ENCODE measurements around the gene CTNNA3. TPM values are rescaled to one million over a fixed set of nuclear protein-coding genes. Genes with fewer than 3 reads are reported as not detected.

Gene CTNNA3
- total RNA-seq, 1 donor from 2014 or later, result not detected

- no peaks in the 10 kb centered on the region for H3K36me3 Mint-ChIP-seq (ENCODE audit: low read depth)
- no peak overlapping the region for H3K4me3 Mint-ChIP-seq (ENCODE audit: low read depth)
- H3K4me1 Mint-ChIP-seq (ENCODE audit: low read depth), result peaks cover 2% of the 10 kb centered on the region
- no peaks in the 10 kb centered on the region for H3K27me3 Mint-ChIP-seq (ENCODE audit: low read depth)
- no peaks in the 10 kb centered on the region for H3K9me3 Mint-ChIP-seq
- no peak overlapping the region for H3K27ac Mint-ChIP-seq
- no peak for DNase-seq (ENCODE audit: low spot score)
- intact Hi-C loops (cut with micrococcal nuclease), result loop anchor here (10.0 kb wide), 1 partner anchor 476 kb away; no protein-coding TSS in a partner anchor
Observed at GRCh38 chr10:67308912-67309311, 387.1 kb downstream of the CTNNA3 start.

GRCh38 chr10:67306588-67307205 lies 389.3 kb downstream of the CTNNA3 start:
- Mint-ChIP-seq H3K4me1 (ENCODE audit: low read depth) (peaks cover 2% of the 10 kb centered on the region), H3K27ac (no peak overlapping the region), H3K36me3 (ENCODE audit: low read depth) (no peaks in the 10 kb centered on the region), H3K9me3 (no peaks in the 10 kb centered on the region), H3K27me3 (ENCODE audit: low read depth) (no peaks in the 10 kb centered on the region), H3K4me3 (ENCODE audit: low read depth) (no peak overlapping the region)
- intact Hi-C loops (cut with micrococcal nuclease), result loop anchor here (10.0 kb wide), 1 partner anchor 478 kb away; no protein-coding TSS in a partner anchor
- DNase-seq (ENCODE audit: low spot score), result no peak

- no peak overlapping the region for H3K27ac Mint-ChIP-seq
- H3K27me3 Mint-ChIP-seq (ENCODE audit: low read depth), result no peaks in the 10 kb centered on the region
- H3K4me3 Mint-ChIP-seq (ENCODE audit: low read depth), result no peak overlapping the region
- H3K4me1 Mint-ChIP-seq (ENCODE audit: low read depth), result no peaks in the 10 kb centered on the region
- DNase-seq (ENCODE audit: low spot score), result no peak
- no peaks in the 10 kb centered on the region for H3K9me3 Mint-ChIP-seq
- no peaks in the 10 kb centered on the region for H3K36me3 Mint-ChIP-seq (ENCODE audit: low read depth)
- intact Hi-C loops (cut with micrococcal nuclease), result loop anchor here (10.0 kb wide), 1 partner anchor 482 kb away; no protein-coding TSS in a partner anchor
Observed at GRCh38 chr10:67302701-67303100, 393.3 kb downstream of the CTNNA3 start.

GRCh38 chr10:67299761-67300160 lies 396.2 kb downstream of the CTNNA3 start:
- no peak for DNase-seq (ENCODE audit: low spot score)
- Mint-ChIP-seq H3K27ac (no peak overlapping the region), H3K27me3 (ENCODE audit: low read depth) (no peaks in the 10 kb centered on the region), H3K36me3 (ENCODE audit: low read depth) (no peaks in the 10 kb centered on the region), H3K9me3 (no peaks in the 10 kb centered on the region), H3K4me1 (ENCODE audit: low read depth) (no peaks in the 10 kb centered on the region), H3K4me3 (ENCODE audit: low read depth) (no peak overlapping the region)
- intact Hi-C loops (cut with micrococcal nuclease), result loop anchor here (10.0 kb wide), 1 partner anchor 485 kb away; no protein-coding TSS in a partner anchor

GRCh38 chr10:67297637-67298181 lies 398.3 kb downstream of the CTNNA3 start:
- no peaks in the 10 kb centered on the region for H3K36me3 Mint-ChIP-seq (ENCODE audit: low read depth)
- no peak overlapping the region for H3K4me3 Mint-ChIP-seq (ENCODE audit: low read depth)
- no peaks in the 10 kb centered on the region for H3K27me3 Mint-ChIP-seq (ENCODE audit: low read depth)
- no peaks in the 10 kb centered on the region for H3K9me3 Mint-ChIP-seq
- no peak overlapping the region for H3K27ac Mint-ChIP-seq
- DNase-seq (ENCODE audit: low spot score), result no peak
- H3K4me1 Mint-ChIP-seq (ENCODE audit: low read depth), result no peaks in the 10 kb centered on the region
- intact Hi-C loops (cut with micrococcal nuclease), result no loop called here

GRCh38 chr10:67296926-67297325 lies 399.1 kb downstream of the CTNNA3 start:
- H3K36me3 Mint-ChIP-seq (ENCODE audit: low read depth), result no peaks in the 10 kb centered on the region
- intact Hi-C loops (cut with micrococcal nuclease), result no loop called here

DNA sequence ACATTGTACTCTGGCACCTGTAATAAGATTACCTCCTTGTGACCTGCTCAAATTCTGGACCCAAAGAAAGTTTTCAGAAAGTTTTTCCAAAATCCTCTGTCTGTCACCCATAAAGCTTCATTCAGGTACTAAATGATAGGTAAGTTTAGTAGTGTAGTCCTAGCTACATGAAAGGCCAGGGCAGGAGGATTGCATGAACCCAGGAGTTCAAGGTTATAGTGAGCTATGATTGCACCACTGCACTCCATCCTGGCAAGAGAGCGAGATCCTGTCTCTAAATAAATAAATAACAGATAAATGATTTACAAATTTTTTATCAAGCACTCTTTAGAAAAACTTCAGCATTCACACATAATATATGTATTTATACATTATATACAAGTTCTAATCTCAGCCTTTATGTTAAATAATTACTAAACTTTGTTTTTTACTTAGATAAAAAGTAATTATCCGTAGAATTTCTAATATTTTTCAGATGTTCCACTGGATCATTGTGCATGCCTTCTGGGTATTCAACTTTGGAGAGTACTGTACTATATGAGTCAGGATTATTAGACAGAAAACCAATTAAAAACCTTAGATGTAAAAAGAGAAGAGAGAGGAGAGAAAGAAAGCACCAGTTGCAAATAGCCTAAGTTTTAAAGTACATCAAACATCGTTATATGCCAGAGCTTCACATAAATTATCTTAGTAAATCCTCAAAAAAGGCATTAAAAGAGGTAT lies 407.1 kb downstream of the CTNNA3 start:
- DNase-seq (ENCODE audit: low spot score), result no peak
- H3K27me3 Mint-ChIP-seq (ENCODE audit: low read depth), result no peaks in the 10 kb centered on the region
- H3K4me1 Mint-ChIP-seq (ENCODE audit: low read depth), result no peaks in the 10 kb centered on the region
- no peak overlapping the region for H3K27ac Mint-ChIP-seq
- no peaks in the 10 kb centered on the region for H3K36me3 Mint-ChIP-seq (ENCODE audit: low read depth)
- H3K9me3 Mint-ChIP-seq, result no peaks in the 10 kb centered on the region
- intact Hi-C loops (cut with micrococcal nuclease), result no loop called here
- H3K4me3 Mint-ChIP-seq (ENCODE audit: low read depth), result no peak overlapping the region

More at GRCh38 chr10:67296926-67297325, 399.1 kb downstream of the CTNNA3 start:
- no peaks in the 10 kb centered on the region for H3K9me3 Mint-ChIP-seq
- H3K27me3 Mint-ChIP-seq (ENCODE audit: low read depth), result no peaks in the 10 kb centered on the region
- no peaks in the 10 kb centered on the region for H3K4me1 Mint-ChIP-seq (ENCODE audit: low read depth)
- H3K4me3 Mint-ChIP-seq (ENCODE audit: low read depth), result no peak overlapping the region
- no peak for DNase-seq (ENCODE audit: low spot score)
- H3K27ac Mint-ChIP-seq, result no peak overlapping the region

DNA sequence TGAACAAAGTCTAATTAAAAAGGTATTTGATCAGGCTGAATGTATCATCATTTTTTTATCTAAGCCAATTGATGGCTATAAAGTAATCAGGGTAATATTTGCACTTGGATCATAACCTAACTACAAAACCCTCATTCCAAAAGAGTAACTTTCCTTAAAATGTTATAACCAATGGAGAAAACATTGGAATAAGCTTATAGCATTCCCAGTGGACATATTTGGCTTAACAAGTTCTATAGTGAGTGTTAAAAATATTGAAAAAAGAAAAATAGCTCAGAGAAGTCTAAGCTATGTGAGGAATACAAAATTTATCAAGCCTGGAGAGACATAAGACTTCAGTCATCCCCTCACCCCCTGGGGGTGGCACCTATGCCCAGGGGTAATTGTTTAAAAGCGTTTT lies 411.4 kb downstream of the CTNNA3 start:
- no peak overlapping the region for H3K27ac Mint-ChIP-seq

GRCh38 chr10:67282871-67283270 lies 413.1 kb downstream of the CTNNA3 start:
- Mint-ChIP-seq H3K4me1 (ENCODE audit: low read depth) (no peaks in the 10 kb centered on the region), H3K27me3 (ENCODE audit: low read depth) (no peaks in the 10 kb centered on the region), H3K36me3 (ENCODE audit: low read depth) (no peaks in the 10 kb centered on the region), H3K9me3 (no peaks in the 10 kb centered on the region), H3K4me3 (ENCODE audit: low read depth) (no peak overlapping the region), H3K27ac (no peak overlapping the region)
- DNase-seq (ENCODE audit: low spot score), result no peak
- intact Hi-C loops (cut with micrococcal nuclease), result no loop called here

More for the DNA sequence above, 411.4 kb downstream of the CTNNA3 start:
- Mint-ChIP-seq H3K36me3 (ENCODE audit: low read depth) (no peaks in the 10 kb centered on the region), H3K27me3 (ENCODE audit: low read depth) (no peaks in the 10 kb centered on the region), H3K4me1 (ENCODE audit: low read depth) (no peaks in the 10 kb centered on the region), H3K4me3 (ENCODE audit: low read depth) (no peak overlapping the region), H3K9me3 (no peaks in the 10 kb centered on the region)
- intact Hi-C loops (cut with micrococcal nuclease), result no loop called here
- no peak for DNase-seq (ENCODE audit: low spot score)

GRCh38 chr10:67280405-67280804 lies 415.6 kb downstream of the CTNNA3 start:
- Mint-ChIP-seq H3K27me3 (ENCODE audit: low read depth) (no peaks in the 10 kb centered on the region), H3K36me3 (ENCODE audit: low read depth) (no peaks in the 10 kb centered on the region), H3K4me1 (ENCODE audit: low read depth) (no peaks in the 10 kb centered on the region), H3K27ac (no peak overlapping the region), H3K9me3 (no peaks in the 10 kb centered on the region), H3K4me3 (ENCODE audit: low read depth) (no peak overlapping the region)
- intact Hi-C loops (cut with micrococcal nuclease), result no loop called here
- DNase-seq (ENCODE audit: low spot score), result no peak

DNA sequence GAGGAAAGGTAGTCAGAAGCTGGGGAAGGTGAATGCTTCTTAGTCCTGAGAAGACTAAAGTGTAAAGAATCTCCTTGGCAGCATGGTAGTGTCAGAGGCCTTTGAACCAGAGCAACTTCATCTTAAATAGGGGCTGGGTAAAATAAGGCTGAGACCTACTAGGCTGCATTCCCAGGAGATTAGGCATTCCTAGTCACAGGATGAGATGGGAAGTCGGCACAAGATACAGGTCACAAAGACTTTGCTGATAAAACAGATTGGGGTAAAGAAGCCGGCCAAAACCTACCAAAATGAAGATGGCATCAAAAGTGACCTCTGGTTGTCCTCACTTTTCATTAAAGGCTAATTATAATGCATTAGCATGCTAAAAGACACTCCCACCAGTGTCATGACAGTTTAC lies 418.6 kb downstream of the CTNNA3 start:
- H3K4me3 Mint-ChIP-seq (ENCODE audit: low read depth), result no peak overlapping the region
- no peaks in the 10 kb centered on the region for H3K27me3 Mint-ChIP-seq (ENCODE audit: low read depth)
- H3K36me3 Mint-ChIP-seq (ENCODE audit: low read depth), result no peaks in the 10 kb centered on the region
- H3K4me1 Mint-ChIP-seq (ENCODE audit: low read depth), result no peaks in the 10 kb centered on the region
- H3K27ac Mint-ChIP-seq, result no peak overlapping the region
- intact Hi-C loops (cut with micrococcal nuclease), result no loop called here
- no peak for DNase-seq (ENCODE audit: low spot score)
- H3K9me3 Mint-ChIP-seq, result no peaks in the 10 kb centered on the region

DNA sequence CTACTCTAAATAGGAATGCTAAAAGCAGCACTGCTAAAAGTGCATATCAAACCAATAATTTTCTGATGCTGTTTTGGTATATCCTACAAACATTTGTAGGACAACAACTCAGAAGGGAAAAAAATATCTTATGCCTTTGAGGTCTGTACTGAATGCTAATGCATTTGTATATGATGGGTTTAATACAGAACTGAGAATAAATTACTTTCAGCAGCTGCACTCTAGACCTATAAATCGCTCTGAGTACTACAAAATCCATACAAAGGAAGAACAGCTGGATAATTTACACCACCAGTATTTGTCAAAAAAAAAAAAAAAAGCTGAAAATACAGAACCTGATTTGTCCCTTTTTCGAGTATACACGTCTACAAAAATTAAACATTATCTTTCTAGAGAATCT lies 426.2 kb downstream of the CTNNA3 start:
- Mint-ChIP-seq H3K9me3 (no peaks in the 10 kb centered on the region), H3K27me3 (ENCODE audit: low read depth) (no peaks in the 10 kb centered on the region), H3K4me3 (ENCODE audit: low read depth) (no peak overlapping the region), H3K27ac (no peak overlapping the region), H3K36me3 (ENCODE audit: low read depth) (no peaks in the 10 kb centered on the region), H3K4me1 (ENCODE audit: low read depth) (no peaks in the 10 kb centered on the region)
- no peak for DNase-seq (ENCODE audit: low spot score)
- intact Hi-C loops (cut with micrococcal nuclease), result no loop called here

DNA sequence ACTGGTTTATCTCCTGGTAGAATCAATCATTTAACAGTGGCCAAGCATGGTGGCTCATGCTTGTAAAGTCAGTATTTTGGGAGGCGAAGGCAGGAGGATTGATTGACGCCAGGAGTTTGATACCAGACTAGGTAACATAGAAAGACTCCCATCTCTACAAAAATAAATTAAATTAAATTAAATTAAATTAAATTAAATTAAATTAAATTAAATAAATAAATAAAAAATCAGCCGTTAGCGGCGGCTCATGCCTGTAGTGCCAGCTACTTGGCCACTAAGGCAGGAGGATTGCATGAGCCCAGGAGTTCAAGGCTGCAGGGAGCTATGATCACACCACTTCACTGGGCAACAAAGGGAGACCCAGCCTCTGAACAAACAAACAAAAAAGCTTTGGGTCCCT lies 427.8 kb downstream of the CTNNA3 start:
- Mint-ChIP-seq H3K36me3 (ENCODE audit: low read depth) (no peaks in the 10 kb centered on the region), H3K4me1 (ENCODE audit: low read depth) (no peaks in the 10 kb centered on the region), H3K27ac (no peak overlapping the region), H3K27me3 (ENCODE audit: low read depth) (no peaks in the 10 kb centered on the region), H3K4me3 (ENCODE audit: low read depth) (no peak overlapping the region), H3K9me3 (no peaks in the 10 kb centered on the region)
- DNase-seq (ENCODE audit: low spot score), result no peak
- intact Hi-C loops (cut with micrococcal nuclease), result no loop called here
